ENCODE data around the gene ADAMTS14. TPM values are rescaled to one million over a fixed set of nuclear protein-coding genes. Genes with fewer than 3 reads are reported as not detected.
"Not testable (repeated sequence)": the region's sequence is repeated elsewhere in the genome, so short reads cannot be mapped to it uniquely, and the experiment has no call there.

Gene ADAMTS14
- total RNA-seq, 2 donors from 2014 or later, result 0.11 to 0.16 TPM

DNA sequence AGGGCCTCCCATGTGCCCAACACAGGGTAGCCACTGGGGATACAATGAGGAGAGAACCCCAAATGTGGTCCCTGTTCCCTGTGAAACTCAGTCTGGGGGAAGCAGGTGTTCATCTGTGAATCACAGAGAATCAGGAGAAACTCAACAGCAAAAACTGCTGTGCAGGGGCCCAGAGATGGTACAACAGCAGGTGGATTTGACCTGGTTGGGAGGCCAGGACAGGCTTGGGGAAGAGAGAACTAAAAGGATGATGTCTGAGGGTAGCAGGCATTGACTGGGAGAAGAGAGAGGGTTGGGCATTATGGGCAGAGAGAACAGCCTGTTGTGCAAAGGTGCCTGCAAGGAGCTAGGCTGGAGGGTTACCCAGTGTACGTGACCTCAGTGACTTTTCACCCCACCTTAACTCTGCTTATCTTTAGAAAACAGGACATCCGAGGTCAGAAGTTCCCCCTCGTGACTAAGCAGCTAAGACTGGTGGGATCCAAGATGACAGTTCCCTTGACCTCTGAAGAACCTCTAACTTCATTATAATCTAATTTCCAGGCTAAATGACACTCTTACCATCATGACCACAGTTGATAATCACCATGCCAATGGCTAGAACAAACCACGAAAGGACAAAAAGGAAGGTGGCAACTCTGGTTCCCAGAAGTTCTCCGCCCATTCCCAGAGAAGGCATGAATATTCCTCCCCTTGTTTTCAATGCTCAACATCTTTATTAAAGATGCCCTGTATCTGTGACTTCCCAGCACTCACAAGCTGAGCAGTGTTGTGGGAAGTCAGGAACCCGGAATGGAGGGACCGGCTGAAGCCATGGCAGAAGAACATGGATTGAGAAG is 5.1 kb upstream of the ADAMTS14 start:
- ATAC-seq (no peak), DNase-seq (ENCODE audit: low spot score in 2 of 2) (no peak)
- H3K27ac Mint-ChIP-seq, result no peak overlapping the region
- peaks cover 4% of the 10 kb centered on the region in 2 donors for H3K9me3 Mint-ChIP-seq
- no peaks in the 10 kb centered on the region for H3K36me3 Mint-ChIP-seq

DNA sequence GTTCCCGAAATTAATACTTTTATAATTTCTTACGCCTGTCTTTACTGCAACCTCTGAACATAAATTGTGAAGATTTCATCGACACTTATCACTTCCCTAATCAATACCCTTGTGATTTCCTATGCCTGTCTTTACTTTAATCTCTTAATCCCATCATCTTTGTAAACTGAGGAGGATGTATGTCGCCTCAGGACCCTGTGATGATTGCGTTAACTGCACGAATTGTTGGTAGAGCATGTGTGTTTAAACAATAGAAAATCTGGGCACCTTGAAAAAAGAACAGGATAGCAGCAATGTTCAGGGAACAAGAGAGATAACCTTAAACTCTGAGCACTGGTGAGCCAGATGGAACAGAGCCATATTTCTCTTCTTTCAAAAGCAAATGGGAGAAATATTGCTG is 4.5 kb upstream of the ADAMTS14 start:
- H3K9me3 Mint-ChIP-seq; H3K27ac Mint-ChIP-seq; DNase-seq (ENCODE audit: low spot score in 2 of 2); H3K36me3 Mint-ChIP-seq; ATAC-seq: not testable (repeated sequence)

DNA sequence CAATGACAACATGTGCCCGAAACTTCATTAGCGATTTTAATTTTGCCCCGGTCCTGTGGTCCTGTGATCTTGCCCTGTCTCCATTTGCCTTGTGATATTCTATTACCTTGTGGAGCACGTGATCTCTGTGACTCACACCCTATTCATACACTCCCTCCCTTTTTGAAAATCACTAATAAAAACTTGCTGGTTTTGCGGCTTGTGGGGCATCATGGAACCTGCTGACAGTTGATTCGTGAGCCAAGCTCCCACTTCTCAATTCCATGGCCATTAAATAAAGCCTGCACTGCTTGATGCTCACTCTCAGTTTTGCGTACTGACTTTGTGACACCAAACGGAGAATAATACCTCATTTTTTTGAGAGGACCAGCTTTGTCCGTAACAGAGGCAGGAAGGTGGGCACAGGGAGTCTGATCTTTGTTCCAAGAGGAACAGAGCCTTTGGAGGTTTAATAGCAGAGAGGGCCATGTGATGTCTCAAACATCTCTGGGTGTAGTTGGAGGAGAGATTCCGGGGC is 3.8 kb upstream of the ADAMTS14 start:
- Mint-ChIP-seq H3K27ac (no peak overlapping the region), H3K9me3 (peaks cover 4% of the 10 kb centered on the region in 2 donors), H3K36me3 (peaks cover 0 to 6% of the 10 kb centered on the region in 2 donors)
- ATAC-seq (no peak), DNase-seq (ENCODE audit: low spot score in 2 of 2) (no peak)

DNA sequence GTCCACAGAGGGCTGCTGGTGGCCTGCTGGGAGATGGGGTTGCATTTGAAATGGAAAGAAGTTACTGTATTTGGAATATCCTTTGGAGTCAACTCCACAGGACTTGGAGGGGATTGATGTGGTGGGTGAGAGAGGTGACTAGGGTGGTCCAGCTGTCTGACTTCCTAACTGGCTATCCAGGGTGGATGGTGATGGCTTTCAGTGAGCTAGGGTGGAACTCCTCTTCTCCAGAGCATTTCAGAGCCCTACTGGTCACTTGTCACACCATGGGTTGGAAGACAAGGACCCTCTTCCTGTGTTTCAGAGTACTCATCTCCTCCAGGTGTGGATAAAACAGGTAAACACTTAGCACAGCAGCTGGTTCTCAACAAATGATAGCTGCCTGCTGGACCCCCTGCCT is 3.3 kb upstream of the ADAMTS14 start:
- peaks cover 0 to 6% of the 10 kb centered on the region in 2 donors for H3K36me3 Mint-ChIP-seq
- peaks cover 4% of the 10 kb centered on the region in 2 donors for H3K9me3 Mint-ChIP-seq
- DNase-seq (ENCODE audit: low spot score in 2 of 2), result no peak
- no peak overlapping the region for H3K27ac Mint-ChIP-seq
- ATAC-seq, result no peak

DNA sequence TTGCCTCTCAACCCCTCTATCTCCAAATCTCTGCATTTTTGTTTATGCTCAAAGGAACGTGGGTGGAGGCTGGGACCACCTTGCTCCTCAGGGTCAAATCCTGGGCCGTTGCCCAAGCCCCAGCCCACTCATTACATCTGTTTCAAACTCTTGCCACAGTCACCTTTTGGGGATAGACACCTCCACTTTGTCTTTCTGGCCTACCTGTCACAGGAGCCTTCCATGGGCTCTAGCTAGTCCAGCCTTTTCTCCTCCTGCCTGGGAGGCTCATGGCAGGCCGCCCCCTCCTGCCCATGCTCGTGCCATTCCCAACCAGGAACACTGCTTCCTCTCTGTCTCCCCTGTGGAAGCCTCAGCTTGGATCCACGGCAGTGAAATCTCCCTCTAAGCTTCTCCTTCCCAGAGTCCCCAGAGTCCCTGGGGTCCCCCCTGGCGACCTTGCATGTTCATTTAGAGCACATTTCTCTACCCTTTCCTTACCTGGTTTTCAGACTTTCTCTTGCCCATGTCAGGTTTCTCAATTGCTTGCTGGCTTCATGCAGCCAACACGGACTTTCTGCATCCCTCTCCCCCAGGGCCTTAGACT is 2.5 kb upstream of the ADAMTS14 start:
- ATAC-seq (no peak), DNase-seq (ENCODE audit: low spot score in 2 of 2) (no peak)
- Mint-ChIP-seq H3K36me3 (peaks cover 0 to 6% of the 10 kb centered on the region in 2 donors), H3K27ac (no peak overlapping the region), H3K9me3 (peaks cover 4% of the 10 kb centered on the region in 2 donors)

DNA sequence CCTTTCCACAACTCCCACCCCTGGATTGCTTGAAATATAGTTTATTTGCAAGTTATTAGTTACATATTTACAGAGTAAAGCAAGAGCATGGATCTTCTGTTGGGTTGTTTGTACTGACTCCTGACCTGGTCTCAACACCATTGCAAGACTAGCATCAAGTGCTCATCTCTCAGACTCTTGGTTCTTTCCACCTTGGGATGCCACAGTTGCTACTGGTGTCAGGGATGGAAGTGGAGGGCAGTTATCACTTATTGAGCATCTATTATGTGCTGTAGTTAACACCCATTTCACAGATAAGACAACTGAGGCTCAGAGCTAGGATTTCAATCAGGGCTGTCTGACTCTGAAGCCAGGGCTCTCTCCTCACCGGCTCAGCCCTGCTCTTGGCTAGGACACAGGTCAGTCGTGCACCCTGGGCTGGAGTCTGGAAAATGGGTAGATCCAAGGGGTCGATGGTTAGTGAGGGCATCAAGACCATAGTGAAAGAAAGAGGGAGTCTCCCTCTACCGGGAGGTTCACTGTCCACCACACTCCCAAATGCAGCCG is 614 bp upstream of the ADAMTS14 start:
- peak in 1 of 2 donors; percentile 28 for ATAC-seq

DNA sequence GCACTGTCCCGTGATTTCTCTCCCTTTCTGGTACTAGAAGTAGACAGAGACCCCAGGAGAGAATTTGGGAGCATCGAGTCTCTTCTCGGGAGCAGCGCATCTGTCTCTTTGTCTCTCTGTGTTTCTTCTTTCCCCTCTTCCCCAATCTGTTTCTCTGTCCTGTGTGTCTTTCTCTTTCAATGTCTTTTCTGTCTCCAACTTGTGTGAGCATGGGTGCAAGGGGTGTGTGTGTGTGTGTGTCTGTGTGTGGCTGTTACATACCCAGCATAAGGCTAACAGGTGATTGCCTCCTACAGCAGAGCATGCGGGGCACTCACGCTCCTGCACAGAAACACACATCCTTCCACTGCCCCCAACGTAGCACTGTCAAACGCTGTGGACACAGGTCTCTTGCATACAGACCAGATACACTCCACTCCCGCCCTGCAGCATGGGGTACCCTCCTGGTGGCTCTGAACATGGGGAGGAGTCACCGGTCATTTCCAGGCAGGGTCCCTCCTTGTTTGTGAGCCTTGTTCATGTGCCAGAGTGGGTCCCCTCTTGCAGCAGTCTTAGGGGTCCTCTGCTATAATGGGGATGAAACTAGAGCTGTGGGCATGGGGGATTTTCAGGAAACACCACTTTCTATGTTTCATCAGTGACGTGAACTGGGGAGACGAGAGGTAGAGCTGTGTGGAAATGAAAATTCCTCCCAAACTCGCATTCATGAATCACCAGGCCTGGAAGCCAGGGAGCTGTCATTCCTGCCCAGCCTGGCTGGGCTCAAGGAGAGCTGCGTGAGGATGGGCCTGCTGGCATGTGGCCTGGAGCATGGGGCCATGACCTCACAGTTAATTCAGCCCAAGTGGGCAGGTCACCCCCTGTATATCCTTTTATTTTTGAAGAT is 980 bp downstream of the ADAMTS14 start:
- Mint-ChIP-seq H3K36me3 (peaks cover 0 to 6% of the 10 kb centered on the region in 2 donors), H3K27ac (no peak overlapping the region), H3K9me3 (peaks cover 4% of the 10 kb centered on the region in 2 donors)
- ATAC-seq (no peak), DNase-seq (ENCODE audit: low spot score in 2 of 2) (no peak)

More for the DNA sequence above, 614 bp upstream of the ADAMTS14 start:
- H3K36me3 Mint-ChIP-seq, result peaks cover 0 to 6% of the 10 kb centered on the region in 2 donors
- no peak overlapping the region for H3K27ac Mint-ChIP-seq
- DNase-seq (ENCODE audit: low spot score in 2 of 2), result no peak
- peaks cover 4% of the 10 kb centered on the region in 2 donors for H3K9me3 Mint-ChIP-seq

DNA sequence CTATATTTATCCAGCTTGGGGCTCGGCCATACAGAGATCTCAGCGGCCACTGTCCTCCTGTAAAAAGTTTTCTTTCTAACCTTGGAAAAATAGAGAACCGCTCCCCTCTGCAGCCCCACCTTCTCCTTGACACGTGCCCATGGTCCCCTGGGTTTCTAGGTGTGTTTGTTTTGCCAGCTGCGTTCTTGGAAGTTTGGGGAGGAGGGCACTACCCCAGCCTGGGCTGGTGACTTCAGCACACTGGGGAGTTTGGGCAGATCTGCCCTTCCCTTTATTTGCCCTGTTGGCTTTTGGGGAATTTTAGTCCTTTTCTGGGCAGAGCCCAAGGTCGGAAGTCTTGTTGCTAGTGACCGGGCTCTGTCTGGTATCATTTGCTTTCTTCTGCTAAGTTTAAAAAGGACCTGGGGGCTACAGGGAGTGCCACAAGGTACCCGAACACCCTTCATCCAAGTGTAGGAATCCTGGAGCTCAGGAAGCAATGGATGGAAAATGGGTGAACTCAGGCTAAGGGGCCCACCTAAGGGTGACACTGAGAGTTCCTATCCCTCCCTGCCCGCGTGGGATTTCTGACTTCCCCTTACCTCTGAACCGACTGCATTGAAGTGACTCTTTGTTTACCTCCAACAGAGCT is 1.7 kb downstream of the ADAMTS14 start:
- DNase-seq (ENCODE audit: low spot score in 2 of 2) (no peak), ATAC-seq (no peak)
- Mint-ChIP-seq H3K9me3 (no peaks in the 10 kb centered on the region), H3K36me3 (peaks cover 0 to 6% of the 10 kb centered on the region in 2 donors), H3K27ac (no peak overlapping the region)

DNA sequence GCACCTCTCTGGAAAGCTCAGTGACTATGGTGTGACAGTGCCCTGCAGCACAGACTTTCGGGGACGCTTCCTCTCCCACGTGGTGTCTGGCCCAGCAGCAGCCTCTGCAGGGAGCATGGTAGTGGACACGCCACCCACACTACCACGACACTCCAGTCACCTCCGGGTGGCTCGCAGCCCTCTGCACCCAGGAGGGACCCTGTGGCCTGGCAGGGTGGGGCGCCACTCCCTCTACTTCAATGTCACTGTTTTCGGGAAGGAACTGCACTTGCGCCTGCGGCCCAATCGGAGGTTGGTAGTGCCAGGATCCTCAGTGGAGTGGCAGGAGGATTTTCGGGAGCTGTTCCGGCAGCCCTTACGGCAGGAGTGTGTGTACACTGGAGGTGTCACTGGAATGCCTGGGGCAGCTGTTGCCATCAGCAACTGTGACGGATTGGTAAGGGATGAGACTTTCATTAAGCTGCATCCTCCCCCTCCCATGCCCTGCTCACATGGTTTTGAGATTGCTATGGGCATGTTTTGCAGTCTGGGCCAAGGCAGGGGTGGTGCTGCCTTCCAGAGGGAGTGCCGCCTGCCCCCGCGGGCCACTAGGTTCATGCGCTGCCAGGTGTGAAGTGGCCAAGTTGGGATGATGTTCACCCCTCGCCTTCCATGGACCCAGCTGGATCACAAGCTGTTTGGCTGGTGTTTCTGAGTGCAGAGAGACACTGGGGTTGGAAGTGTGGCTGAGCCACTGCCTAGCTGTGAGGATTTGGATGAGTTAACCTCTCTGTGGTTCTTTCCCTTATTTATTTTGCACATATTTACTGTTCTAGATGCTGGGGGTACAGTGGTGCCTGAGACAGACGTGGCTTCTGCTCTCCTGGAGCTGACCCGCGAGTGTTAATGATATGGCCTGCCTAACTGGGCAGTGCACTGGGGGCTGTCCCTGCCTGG is 2.5 kb downstream of the ADAMTS14 start:
- H3K27ac Mint-ChIP-seq, result no peak overlapping the region
- ATAC-seq (no peak), DNase-seq (ENCODE audit: low spot score in 2 of 2) (no peak)
- peaks cover 0 to 6% of the 10 kb centered on the region in 2 donors for H3K36me3 Mint-ChIP-seq
- H3K9me3 Mint-ChIP-seq, result no peaks in the 10 kb centered on the region

DNA sequence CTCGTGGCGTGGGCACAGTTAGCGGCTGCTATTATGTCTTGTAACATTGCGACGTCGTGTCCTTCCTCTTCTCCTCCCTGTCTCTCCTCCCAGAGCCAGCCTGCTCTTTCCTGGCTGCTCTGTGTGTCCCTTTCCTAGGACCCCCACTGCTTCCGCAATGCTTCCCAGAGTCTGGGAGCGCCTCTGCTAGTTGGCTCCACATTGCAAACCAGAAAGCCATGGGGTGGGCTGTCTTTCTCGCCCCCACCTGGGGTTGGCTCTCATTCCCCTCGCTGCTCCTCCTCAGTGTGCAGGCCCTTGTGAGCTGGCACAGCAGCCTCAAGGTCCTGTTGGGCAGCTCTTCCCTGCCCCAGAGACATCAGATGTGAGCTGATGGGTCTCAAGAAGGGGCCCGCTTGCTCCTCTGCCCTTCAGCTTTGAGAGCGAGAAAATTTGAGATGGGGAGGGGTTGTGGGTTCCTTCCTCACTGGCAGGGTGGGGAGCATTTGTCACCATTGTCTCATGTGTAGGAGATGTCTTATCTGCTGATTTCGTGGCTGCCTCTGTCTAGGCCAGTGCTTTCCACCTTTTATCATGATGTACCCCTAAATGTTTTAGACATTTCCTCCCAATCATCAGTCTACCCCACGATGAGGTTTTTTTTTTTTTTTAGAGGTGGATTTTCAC is 3.3 kb downstream of the ADAMTS14 start:
- Mint-ChIP-seq H3K9me3 (no peaks in the 10 kb centered on the region), H3K27ac (no peak overlapping the region), H3K36me3 (peaks cover 0 to 6% of the 10 kb centered on the region in 2 donors)
- ATAC-seq (no peak), DNase-seq (ENCODE audit: low spot score in 2 of 2) (no peak)

DNA sequence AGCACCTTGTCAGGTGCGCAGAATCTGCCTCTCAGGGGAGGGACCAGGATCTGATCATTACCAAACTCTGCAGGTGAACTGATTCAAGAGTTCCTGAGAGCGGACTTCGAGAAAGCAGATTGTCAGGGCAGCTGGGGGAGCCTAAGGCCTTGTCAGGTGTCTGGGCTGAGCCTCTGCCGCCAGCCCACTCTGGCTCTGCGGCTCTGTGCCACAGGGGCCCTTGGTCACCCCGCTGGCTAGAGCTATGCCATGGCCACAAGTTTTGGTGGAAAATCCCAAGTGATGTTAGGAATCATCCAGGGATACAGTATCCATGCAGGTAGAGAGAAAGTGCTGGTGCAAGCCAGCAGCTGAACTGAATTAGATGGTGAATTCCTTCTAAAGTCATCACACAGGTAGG is 4.2 kb downstream of the ADAMTS14 start:
- Mint-ChIP-seq H3K9me3 (no peaks in the 10 kb centered on the region), H3K27ac (no peak overlapping the region), H3K36me3 (peaks cover 0 to 6% of the 10 kb centered on the region in 2 donors)
- no peak for ATAC-seq
- DNase-seq (ENCODE audit: low spot score in 2 of 2), result no peak

DNA sequence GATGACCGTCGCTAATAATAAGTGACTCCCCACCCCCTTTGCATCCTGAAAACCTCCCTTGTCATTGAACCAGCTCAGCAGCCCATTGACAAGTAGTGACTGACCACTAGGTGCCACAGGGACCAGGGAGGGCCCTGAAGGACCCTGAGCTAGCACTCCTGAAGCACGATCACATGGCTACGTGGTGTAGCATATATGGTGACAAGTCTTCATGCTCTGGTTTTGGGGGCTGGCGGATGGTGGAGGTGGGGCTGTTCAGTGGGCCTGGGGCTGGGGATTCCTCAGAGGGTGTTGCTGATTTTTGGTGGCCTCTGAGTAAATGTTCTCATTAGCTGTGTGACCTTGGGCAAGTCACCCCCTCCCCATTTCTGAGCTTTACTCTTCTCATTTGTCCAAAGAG is 4.7 kb downstream of the ADAMTS14 start:
- H3K9me3 Mint-ChIP-seq, result no peaks in the 10 kb centered on the region
- peaks cover 0 to 6% of the 10 kb centered on the region in 2 donors for H3K36me3 Mint-ChIP-seq
- DNase-seq (ENCODE audit: low spot score in 2 of 2) (no peak), ATAC-seq (no peak)
- no peak overlapping the region for H3K27ac Mint-ChIP-seq

DNA sequence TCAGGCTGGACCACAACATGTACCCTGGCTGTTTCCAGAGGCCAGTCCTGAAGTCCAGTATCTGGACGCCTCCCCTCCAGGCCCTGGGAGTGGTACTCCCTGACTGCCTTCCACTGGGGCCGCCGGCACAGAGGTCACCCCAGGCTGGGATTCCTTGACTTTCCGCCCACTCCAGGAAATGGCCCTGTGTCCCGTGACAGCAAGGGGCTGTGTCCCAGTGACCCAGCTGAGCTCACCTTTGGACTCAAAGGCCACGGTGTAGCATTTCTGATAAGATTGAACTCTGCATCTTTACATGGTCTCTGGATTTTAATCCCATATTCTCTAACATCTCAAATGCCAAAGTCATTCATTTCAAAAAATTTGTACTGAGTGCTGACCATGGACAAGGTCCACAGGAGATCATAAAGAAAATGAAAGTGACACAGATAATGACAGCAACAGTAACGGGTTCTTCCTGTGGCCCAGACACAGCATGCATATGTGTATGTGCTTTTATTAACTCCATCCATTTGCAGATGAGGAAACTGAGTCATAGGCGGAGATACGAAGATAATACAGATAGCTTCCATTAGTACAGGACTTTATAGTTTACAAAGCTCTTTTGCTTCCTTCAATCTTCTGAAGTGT is 5.4 kb downstream of the ADAMTS14 start:
- Mint-ChIP-seq H3K36me3 (peaks cover 0 to 6% of the 10 kb centered on the region in 2 donors), H3K27ac (no peak overlapping the region), H3K9me3 (no peaks in the 10 kb centered on the region)
- DNase-seq (ENCODE audit: low spot score in 2 of 2) (no peak), ATAC-seq (no peak)

DNA sequence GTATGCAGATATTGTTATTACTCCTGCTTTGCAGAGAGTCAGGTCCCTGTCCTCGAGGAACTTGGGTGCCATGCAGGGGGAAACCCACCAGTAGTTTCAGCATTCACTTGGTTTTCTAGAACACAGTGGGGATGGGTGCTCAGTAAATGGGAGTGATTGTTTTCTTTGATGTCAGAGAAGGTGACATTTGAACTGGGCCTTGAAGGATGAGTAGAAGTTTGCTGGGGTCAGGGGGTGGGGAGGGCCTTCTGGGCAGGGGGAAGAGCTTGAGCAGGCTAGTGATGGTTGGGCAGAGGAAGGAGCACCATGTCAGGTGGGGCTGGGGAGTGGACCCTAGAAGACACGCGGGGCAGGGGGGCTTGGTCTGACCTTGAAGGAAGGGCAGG is 5.9 kb downstream of the ADAMTS14 start:
- no peak for DNase-seq (ENCODE audit: low spot score in 2 of 2)
- peaks cover 0 to 2% of the 10 kb centered on the region in 2 donors for H3K36me3 Mint-ChIP-seq

More for the DNA sequence above, 5.9 kb downstream of the ADAMTS14 start:
- no peak overlapping the region for H3K27ac Mint-ChIP-seq
- ATAC-seq, result no peak
- H3K9me3 Mint-ChIP-seq, result no peaks in the 10 kb centered on the region

Data from activated naive CD4-positive, alpha-beta T cell treated with anti-CD3 and anti-CD28 coated beads, Interleukin-2, amount 50 U/mL, for 72 hours (primary cell).